Measurements from ENCODE around the gene NT5DC1. TPM values are rescaled to one million over a fixed set of nuclear protein-coding genes. Genes with fewer than 3 reads are reported as not detected.

NT5DC1 gene
- polyA plus RNA-seq, 3 donors = 18.2 to 39.0 (median 28.3) TPM

DNA sequence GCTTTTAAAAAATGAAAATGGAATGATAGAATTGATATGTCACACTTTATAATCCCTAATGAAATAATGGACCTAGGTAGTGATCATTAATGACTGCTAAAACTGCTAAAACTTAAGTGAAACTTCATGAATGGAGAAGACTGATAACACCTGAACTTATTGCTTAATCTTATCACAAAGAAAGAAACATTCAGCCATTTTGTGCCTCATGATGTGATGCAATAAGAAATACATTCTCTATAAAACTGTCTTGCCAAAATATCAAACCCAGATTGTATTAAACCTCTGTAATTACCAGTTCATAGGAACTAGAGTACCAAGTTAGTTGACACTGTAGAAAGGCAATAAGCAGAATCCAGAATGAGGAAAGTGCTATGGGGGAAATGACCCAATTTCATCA lies 79.7 kb downstream of the NT5DC1 start:
- peaks cover 5 to 17% (median 11%) of the 10 kb centered on the region in 7 donors for H3K9me3 Mint-ChIP-seq
- Histone ChIP-seq H3K4me2 (replicated peaks; ENCODE audit: extremely low read depth, low read length, poor library complexity, severe bottlenecking) (no peak overlapping the region), H3K27ac (ENCODE audit: low read depth in 1 of 2, low read length in 2 of 2) (no peak overlapping the region), H2AFZ (ENCODE audit: insufficient read depth, low read depth, low read length, poor library complexity, severe bottlenecking) (no peak overlapping the region), H3K27me3 (ENCODE audit: control insufficient read depth in 2 of 2, insufficient read depth in 2 of 2, low read length in 2 of 2) (no peaks in the 10 kb centered on the region), H3K4me3 (replicated peaks in 1 of 3; ENCODE audit: low read depth in 2 of 3, low read length in 3 of 3) (no peak overlapping the region), H3K9ac (ENCODE audit: insufficient read depth, low read length, poor library complexity, severe bottlenecking) (no peak overlapping the region), H3K9me3 (replicated peaks in 1 of 2; ENCODE audit: control insufficient read depth in 1 of 2, insufficient read depth in 1 of 2, low read length in 2 of 2) (peaks cover 3 to 9% of the 10 kb centered on the region in 2 donors), H3K79me2 (ENCODE audit: insufficient read depth, low read length) (no peaks in the 10 kb centered on the region), H3K36me3 (replicated peaks in 1 of 2; ENCODE audit: control insufficient read depth in 1 of 2, insufficient read depth in 2 of 2, low read length in 2 of 2) (no peaks in the 10 kb centered on the region), H4K20me1 (ENCODE audit: insufficient read depth, low read length) (no peaks in the 10 kb centered on the region), H3K4me1 (ENCODE audit: control insufficient read depth in 1 of 2, insufficient read depth in 2 of 2, low read length in 2 of 2) (no peaks in the 10 kb centered on the region)
- H3K27me3 Mint-ChIP-seq (ENCODE audit: low read depth in 3 of 3) = no peaks in the 10 kb centered on the region
- intact Hi-C loops (cut with micrococcal nuclease) = no loop called here
- H3K4me3 Mint-ChIP-seq = no peak overlapping the region
- DNase-seq = no peak
- TF ChIP-seq, protein P1, sequence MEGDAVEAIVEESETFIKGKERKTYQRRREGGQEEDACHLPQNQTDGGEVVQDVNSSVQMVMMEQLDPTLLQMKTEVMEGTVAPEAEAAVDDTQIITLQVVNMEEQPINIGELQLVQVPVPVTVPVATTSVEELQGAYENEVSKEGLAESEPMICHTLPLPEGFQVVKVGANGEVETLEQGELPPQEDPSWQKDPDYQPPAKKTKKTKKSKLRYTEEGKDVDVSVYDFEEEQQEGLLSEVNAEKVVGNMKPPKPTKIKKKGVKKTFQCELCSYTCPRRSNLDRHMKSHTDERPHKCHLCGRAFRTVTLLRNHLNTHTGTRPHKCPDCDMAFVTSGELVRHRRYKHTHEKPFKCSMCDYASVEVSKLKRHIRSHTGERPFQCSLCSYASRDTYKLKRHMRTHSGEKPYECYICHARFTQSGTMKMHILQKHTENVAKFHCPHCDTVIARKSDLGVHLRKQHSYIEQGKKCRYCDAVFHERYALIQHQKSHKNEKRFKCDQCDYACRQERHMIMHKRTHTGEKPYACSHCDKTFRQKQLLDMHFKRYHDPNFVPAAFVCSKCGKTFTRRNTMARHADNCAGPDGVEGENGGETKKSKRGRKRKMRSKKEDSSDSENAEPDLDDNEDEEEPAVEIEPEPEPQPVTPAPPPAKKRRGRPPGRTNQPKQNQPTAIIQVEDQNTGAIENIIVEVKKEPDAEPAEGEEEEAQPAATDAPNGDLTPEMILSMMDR (IDR thresholded peaks at IDR 0.05) = no peak
- H3K4me1 Mint-ChIP-seq = no peaks in the 10 kb centered on the region
- no peak overlapping the region for H3K27ac Mint-ChIP-seq
- H3K36me3 Mint-ChIP-seq = peaks cover 2 to 3% of the 10 kb centered on the region in 2 donors

GRCh38 chr6:116189472-116189871 lies 88.8 kb downstream of the NT5DC1 start:
- WGBS (ENCODE audit: insufficient coverage) = no CpG with 5 or more reads among the region's 2 CpGs
- TF ChIP-seq, protein P1 (IDR thresholded peaks at IDR 0.05) = no peak

More at GRCh38 chr6:116189472-116189871, 88.8 kb downstream of the NT5DC1 start:
- intact Hi-C loops (cut with micrococcal nuclease) = no loop called here
- Histone ChIP-seq H2AFZ (ENCODE audit: insufficient read depth, low read depth, low read length, poor library complexity, severe bottlenecking) (no peak overlapping the region), H3K27ac (ENCODE audit: low read depth in 1 of 2, low read length in 2 of 2) (no peak overlapping the region), H3K4me3 (replicated peaks in 1 of 3; ENCODE audit: low read depth in 2 of 3, low read length in 3 of 3) (no peak overlapping the region), H3K9me3 (replicated peaks in 1 of 2; ENCODE audit: control insufficient read depth in 1 of 2, insufficient read depth in 1 of 2, low read length in 2 of 2) (no peaks in the 10 kb centered on the region), H3K27me3 (ENCODE audit: control insufficient read depth in 2 of 2, insufficient read depth in 2 of 2, low read length in 2 of 2) (no peaks in the 10 kb centered on the region), H3K79me2 (ENCODE audit: insufficient read depth, low read length) (no peaks in the 10 kb centered on the region), H3K4me1 (ENCODE audit: control insufficient read depth in 1 of 2, insufficient read depth in 2 of 2, low read length in 2 of 2) (no peaks in the 10 kb centered on the region), H3K4me2 (replicated peaks; ENCODE audit: extremely low read depth, low read length, poor library complexity, severe bottlenecking) (no peak overlapping the region), H3K9ac (ENCODE audit: insufficient read depth, low read length, poor library complexity, severe bottlenecking) (no peak overlapping the region), H4K20me1 (ENCODE audit: insufficient read depth, low read length) (no peaks in the 10 kb centered on the region), H3K36me3 (replicated peaks in 1 of 2; ENCODE audit: control insufficient read depth in 1 of 2, insufficient read depth in 2 of 2, low read length in 2 of 2) (no peaks in the 10 kb centered on the region)
- H3K4me3 Mint-ChIP-seq = no peak overlapping the region
- H3K27ac Mint-ChIP-seq = no peak overlapping the region
- H3K27me3 Mint-ChIP-seq (ENCODE audit: low read depth in 3 of 3) = peaks cover 0 to 3% (median 0%) of the 10 kb centered on the region in 3 donors
- H3K9me3 Mint-ChIP-seq = peaks cover 0 to 12% (median 4%) of the 10 kb centered on the region in 7 donors
- no peak for DNase-seq
- no peaks in the 10 kb centered on the region for H3K4me1 Mint-ChIP-seq
- H3K36me3 Mint-ChIP-seq = peaks cover 3 to 8% of the 10 kb centered on the region in 2 donors
